ENCODE measurements around the gene SYK. TPM values are rescaled to one million over a fixed set of nuclear protein-coding genes. Genes with fewer than 3 reads are reported as not detected.

The SYK gene
- total RNA-seq, 1 donor = not detected

DNA sequence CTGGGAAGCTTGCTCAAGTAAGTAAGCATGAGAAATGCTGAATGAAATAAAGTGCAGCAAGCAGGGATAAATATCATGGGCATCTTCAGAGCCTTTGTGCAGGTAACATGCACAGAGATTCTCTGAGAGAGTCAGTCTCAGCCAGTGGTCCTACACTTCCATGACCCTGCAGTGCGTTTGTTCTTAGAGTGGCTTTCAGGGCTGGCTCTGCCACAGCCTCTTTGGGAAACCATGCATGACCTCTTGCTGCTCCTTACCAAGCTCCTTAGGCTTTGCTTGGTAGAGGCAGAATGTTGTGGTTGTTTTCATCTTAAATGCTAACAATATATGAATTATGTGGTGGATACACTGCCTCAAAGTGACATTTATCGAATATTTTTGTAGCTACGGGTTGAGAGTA lies 5.4 kb downstream of the SYK start:
- TF ChIP-seq CTCF (IDR thresholded peaks at IDR 0.05; ENCODE audit: insufficient read depth, low read depth, low read length) = no peak
- no peak for DNase-seq (ENCODE audit: low read depth)

DNA sequence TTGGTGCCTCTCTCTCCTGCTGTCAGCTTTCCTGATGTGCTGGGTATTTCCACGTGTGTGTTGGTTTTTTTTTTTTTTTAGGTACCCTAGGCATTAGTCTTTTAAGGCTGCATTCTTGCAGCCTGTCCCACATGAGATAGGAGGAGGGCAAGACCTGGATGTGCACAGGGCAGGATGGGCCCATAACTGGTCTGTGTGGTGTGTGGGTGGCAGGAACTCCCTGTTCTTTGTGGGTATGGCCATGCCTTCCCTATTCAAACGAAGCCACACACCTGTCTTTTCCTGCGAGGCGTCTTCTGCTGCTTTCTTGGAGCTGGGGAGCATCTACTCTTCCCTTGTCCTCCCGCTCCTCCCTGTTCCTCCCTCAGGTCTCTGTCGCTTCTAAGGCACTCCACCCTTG lies 6.8 kb downstream of the SYK start:
- no peak for DNase-seq (ENCODE audit: low read depth)
- no peak for TF ChIP-seq CTCF (IDR thresholded peaks at IDR 0.05; ENCODE audit: insufficient read depth, low read depth, low read length)
- no peak overlapping the region for H3K4me3 ChIP-seq (ENCODE audit: low read depth, low read length)

More for the DNA sequence above, 5.4 kb downstream of the SYK start:
- no peak overlapping the region for H3K4me3 ChIP-seq (ENCODE audit: low read depth, low read length)

DNA sequence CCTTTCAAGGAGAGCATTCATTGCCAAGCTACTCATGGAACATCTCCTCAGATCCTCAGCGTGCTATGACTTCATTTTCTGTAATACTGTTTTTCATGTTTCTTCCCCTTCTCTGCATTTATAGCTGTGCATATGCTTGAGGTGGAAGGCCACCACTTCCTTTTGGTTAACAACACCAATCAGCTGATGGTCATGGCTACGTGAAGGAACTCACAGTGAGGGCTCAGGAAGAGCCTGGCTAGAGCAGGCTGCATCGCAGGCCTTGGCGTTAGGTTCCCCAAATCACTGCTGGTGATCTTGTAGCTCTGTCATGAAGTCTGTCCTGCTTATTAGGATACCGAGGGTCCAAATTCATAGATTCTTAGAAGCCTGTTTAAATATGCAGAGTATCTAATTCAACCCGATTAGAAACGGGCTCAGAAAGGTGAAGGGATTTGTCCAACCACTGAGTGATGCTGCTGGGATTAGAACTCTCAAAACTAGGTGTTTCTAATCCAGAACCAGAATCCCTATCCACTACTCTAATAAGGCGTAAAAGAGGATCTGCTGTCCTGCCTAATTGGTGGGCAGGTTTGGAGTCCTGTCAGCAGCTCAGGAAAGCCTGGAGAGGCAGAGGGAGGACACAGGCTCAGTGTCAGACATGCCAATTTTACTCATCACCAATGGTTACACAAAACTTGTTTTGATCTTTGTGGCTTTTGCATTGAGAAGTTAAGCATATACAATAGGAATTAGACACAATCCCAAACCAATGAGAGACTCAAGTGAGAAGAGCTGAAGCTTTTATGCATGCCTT lies 7.5 kb downstream of the SYK start:
- TF ChIP-seq CTCF (IDR thresholded peaks at IDR 0.05; ENCODE audit: insufficient read depth, low read depth, low read length) = no peak
- no peak for DNase-seq (ENCODE audit: low read depth)
- H3K4me3 ChIP-seq (ENCODE audit: low read depth, low read length) = no peak overlapping the region

DNA sequence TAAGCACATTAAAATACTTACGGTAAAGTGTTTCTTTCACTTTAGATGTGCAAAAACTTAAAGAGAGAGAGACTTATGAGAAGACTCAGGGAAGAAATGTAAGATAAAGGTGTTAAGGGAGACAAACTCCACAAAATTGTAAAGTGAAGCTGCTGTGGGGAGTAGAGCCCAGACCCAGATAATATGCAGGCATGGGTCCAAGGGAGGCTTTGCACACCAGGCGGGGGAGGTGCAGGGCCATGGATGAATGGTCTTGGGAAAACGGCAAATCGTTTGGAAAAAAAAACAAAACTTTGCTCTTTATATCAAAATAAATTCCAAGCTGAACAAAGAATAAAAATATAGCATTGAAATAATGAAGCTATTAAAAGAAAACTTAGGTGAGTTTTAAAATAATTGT lies 9.1 kb downstream of the SYK start:
- no peak overlapping the region for H3K4me3 ChIP-seq (ENCODE audit: low read depth, low read length)
- no peak for DNase-seq (ENCODE audit: low read depth)
- TF ChIP-seq CTCF (IDR thresholded peaks at IDR 0.05; ENCODE audit: insufficient read depth, low read depth, low read length) = no peak

- TF ChIP-seq CTCF (IDR thresholded peaks at IDR 0.05; ENCODE audit: insufficient read depth, low read depth, low read length) = no peak
- H3K4me3 ChIP-seq (ENCODE audit: low read depth, low read length) = no peak overlapping the region
- DNase-seq (ENCODE audit: low read depth) = no peak
Observed at GRCh38 chr9:90813046-90813445, 11.4 kb downstream of the SYK start.

DNA sequence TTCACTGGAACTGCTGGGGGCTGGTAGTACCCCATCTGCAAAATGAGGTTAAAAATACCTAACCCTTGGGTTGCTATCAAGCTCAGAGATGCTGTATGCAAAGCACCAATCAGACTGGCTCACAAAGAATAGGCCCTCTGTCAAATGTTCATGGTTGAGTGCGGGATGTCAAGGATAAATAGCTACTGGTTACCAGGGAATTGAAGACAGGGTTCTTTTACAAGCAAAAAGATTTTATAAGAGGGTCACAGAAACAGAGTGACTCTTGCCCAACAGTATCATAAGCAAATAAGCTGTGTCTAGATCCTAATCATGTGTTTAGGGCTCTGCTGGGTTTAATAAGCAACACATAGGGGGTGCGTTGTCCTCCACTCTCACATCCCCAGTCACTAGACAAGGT lies 11.9 kb downstream of the SYK start:
- TF ChIP-seq CTCF (IDR thresholded peaks at IDR 0.05; ENCODE audit: insufficient read depth, low read depth, low read length) = no peak
- no peak overlapping the region for H3K4me3 ChIP-seq (ENCODE audit: low read depth, low read length)
- DNase-seq (ENCODE audit: low read depth) = no peak

DNA sequence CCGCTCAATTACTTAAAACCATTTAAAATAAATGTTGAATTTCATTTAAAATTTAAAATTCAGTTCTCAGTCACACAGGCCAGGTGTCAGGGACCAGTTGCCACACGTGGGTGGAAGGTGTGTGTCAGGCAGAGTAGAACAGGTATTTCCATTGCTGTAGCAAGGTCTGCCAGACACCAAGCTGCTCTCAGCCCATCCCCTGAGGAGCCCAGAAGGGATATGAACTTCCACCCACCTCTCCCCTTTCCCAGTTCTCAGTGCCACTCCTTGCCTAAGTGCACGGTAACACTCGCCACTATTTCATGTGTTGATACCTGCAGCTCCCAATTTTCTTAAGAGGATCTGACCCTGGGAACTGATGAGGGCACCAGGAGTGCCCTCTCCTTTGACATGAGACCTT lies 12.7 kb downstream of the SYK start:
- TF ChIP-seq CTCF (IDR thresholded peaks at IDR 0.05; ENCODE audit: insufficient read depth, low read depth, low read length) = no peak
- no peak overlapping the region for H3K4me3 ChIP-seq (ENCODE audit: low read depth, low read length)
- DNase-seq (ENCODE audit: low read depth) = no peak

Measured in fibroblast of villous mesenchyme (primary cell).